Vagina (tissue), 2 donors: ENCODE results near the gene RITA1.

Experiments used
- CTCF ChIP-seq, 3 experiments: fragments of 450-650 bp in 2 of 3; fragments of 200-600 bp in 1 of 3; sonication (generic) in 1 of 3; IDR thresholded peaks; one replicate each; pipeline ENCODE4 v1.5.1; 2017 to 2019; ENCODE audit warnings: antibody characterized with exemption in 3 of 3, mild to moderate bottlenecking in 2 of 3, moderate library complexity in 2 of 3
- POLR2A ChIP-seq, 2 donors: fragments of 450-650 bp; IDR thresholded peaks; one replicate each; pipeline ENCODE4 v1.6.1; 2017; ENCODE audit warnings: antibody characterized with exemption in 2 of 2, mild to moderate bottlenecking in 2 of 2, moderate library complexity in 2 of 2
- POLR2AphosphoS5 ChIP-seq, 2 donors: sonication (generic); formaldehyde crosslinking; IDR thresholded peaks; one replicate each; pipeline ENCODE4 v1.9.0; 2017; ENCODE audit warnings: antibody characterized with exemption in 2 of 2, mild to moderate bottlenecking in 2 of 2, low read depth in 1 of 2; ENCODE audit not compliant: insufficient read depth in 1 of 2

- TF ChIP-seq CTCF (IDR thresholded peaks at IDR 0.05) = no peak
- TF ChIP-seq POLR2A (IDR thresholded peaks at IDR 0.05) = no peak
- no peak for TF ChIP-seq POLR2AphosphoS5 (IDR thresholded peaks at IDR 0.05; ENCODE audit: insufficient read depth in 1 of 2, low read depth in 1 of 2)
These were observed 1.3 kb downstream of the RITA1 start for GRCh38 chr12:113186666-113187325.
